GM12878 (cell line): ENCODE results near the gene RALGPS1. TPM values are rescaled to one million over a fixed set of nuclear protein-coding genes. Genes with fewer than 3 reads are reported as not detected.

Experiments
- ATAC-seq: fragments of 200-7000 bp; cut with Tn5 transposase; 3 replicates; pipeline ENCODE4 v1.9.1; 2020; ENCODE audit warnings: mild to moderate bottlenecking, moderate library complexity
- BruUV-seq: library from RNA; stranded (reverse); fragments of 400-500 nt; replicated peaks from 2 replicates; lab custom pipeline; 2021; lab: Mats Ljungman, UMichigan
- CTCF ChIA-PET: fragments of 300-600 bp; sonication (Branson Sonifier 250); formaldehyde crosslinking; extraction: SDS; loops from one replicate; lab custom pipeline; 2021; ENCODE audit warnings: inconsistent platforms; lab: Yijun Ruan, JAX
- POLR2A ChIA-PET: fragments of 350-600 bp; formaldehyde crosslinking; extraction: SDS; loops from one replicate; lab custom pipeline; 2021; ENCODE audit warnings: inconsistent platforms; lab: Charles Lee
- RAD21 ChIA-PET: fragments of 300-600 bp; sonication (Branson Sonifier 250); formaldehyde crosslinking; loops from one replicate; lab custom pipeline; 2023; ENCODE audit warnings: antibody characterized with exemption; ENCODE audit not compliant: unreplicated experiment; lab: Charles Lee
- SMC1A ChIA-PET: fragments of 300-600 bp; sonication (Branson Sonifier 250); formaldehyde crosslinking; loops from one replicate; lab custom pipeline; 2023; ENCODE audit not compliant: unreplicated experiment, uncharacterized antibody; lab: Charles Lee
- DNase-seq: peaks from one replicate; pipeline ENCODE4 v3.0.0-alpha.2; 2011; ENCODE audit warnings: low read depth, low spot score
- FAIRE-seq: peaks from 3 replicates; lab custom pipeline; 2011; peaks lifted over from hg19 to GRCh38; lab: Jason Lieb, UNC
- H2AFZ ChIP-seq: 2 replicates; pipeline ENCODE4 v1.6.0; 2011; ENCODE audit warnings: low read depth, low read length, control low read depth; ENCODE audit not compliant: control insufficient read depth
- H3K27ac ChIP-seq: 2 replicates; pipeline ENCODE4 v1.5.1; 2011; ENCODE audit warnings: control low read depth; ENCODE audit not compliant: control insufficient read depth, insufficient read depth
- H3K27me3 ChIP-seq, 2 experiments: replicated peaks in 1 of 2; 2 replicates each; pipeline versions ENCODE4 v1.6.0 to v1.6.1; 2011; ENCODE audit warnings: low read length in 1 of 2; ENCODE audit not compliant: control insufficient read depth in 2 of 2, insufficient read depth in 2 of 2
- H3K36me3 ChIP-seq, 2 experiments: 2 replicates each; pipeline ENCODE4 v1.5.1; 2011; ENCODE audit warnings: low read length in 1 of 2; ENCODE audit not compliant: control insufficient read depth in 2 of 2, insufficient read depth in 2 of 2
- H3K4me1 ChIP-seq: 2 replicates; pipeline ENCODE4 v1.6.1; 2011; ENCODE audit warnings: mild to moderate bottlenecking, low read length, moderate library complexity, mixed read lengths; ENCODE audit not compliant: control insufficient read depth, insufficient read depth
- H3K4me2 ChIP-seq: 2 replicates; pipeline ENCODE4 v1.6.0; 2011; ENCODE audit warnings: control low read depth; ENCODE audit not compliant: control insufficient read depth, insufficient read depth
- H3K4me3 ChIP-seq: fragments of 200-600 bp; sonication (generic); 2 replicates; pipeline ENCODE4 v1.5.1; 2016
- H3K79me2 ChIP-seq: 2 replicates; pipeline ENCODE4 v1.6.0; 2011; ENCODE audit warnings: low read length; ENCODE audit not compliant: control insufficient read depth, insufficient read depth
- H3K9ac ChIP-seq: 2 replicates; pipeline ENCODE4 v1.8.0; 2011; ENCODE audit warnings: low read length, control low read depth, mixed read lengths; ENCODE audit not compliant: control insufficient read depth, insufficient read depth
- H3K9me3 ChIP-seq: replicated peaks from 3 replicates; pipeline ENCODE4 v1.5.1; 2011; ENCODE audit warnings: mild to moderate bottlenecking, low read length; ENCODE audit not compliant: control insufficient read depth, insufficient read depth
- H4K20me1 ChIP-seq: 2 replicates; pipeline ENCODE4 v1.6.0; 2011; ENCODE audit not compliant: control insufficient read depth, insufficient read depth
- ASH2L ChIP-seq: fragments of 300-600, 200-600 bp; sonication (generic); IDR thresholded peaks from 2 replicates; pipeline ENCODE4 v1.6.1; 2017; ENCODE audit warnings: low read depth, mild to moderate bottlenecking, borderline replicate concordance
- EGR1 ChIP-seq, 2 experiments: IDR thresholded peaks; 1 replicate in 1 of 2; 2 replicates in 1 of 2; pipeline ENCODE4 v1.6.1; 2011 to 2012; ENCODE audit warnings: low read depth in 2 of 2, low read length in 2 of 2, borderline replicate concordance in 1 of 2, mild to moderate bottlenecking in 1 of 2, moderate library complexity in 1 of 2
- FOXK2 ChIP-seq: fragments of 450-650 bp; IDR thresholded peaks from 2 replicates; pipeline ENCODE4 v1.6.1; 2017; ENCODE audit warnings: mild to moderate bottlenecking, moderate library complexity
- JUND ChIP-seq: IDR thresholded peaks from 2 replicates; pipeline ENCODE4 v1.6.1; 2012; ENCODE audit warnings: low read depth, mild to moderate bottlenecking, low read length, improper control_type of control experiment, moderate library complexity
- LARP7 ChIP-seq: fragments of 450-650 bp; IDR thresholded peaks from 2 replicates; pipeline ENCODE4 v1.6.1; 2017; ENCODE audit warnings: mild to moderate bottlenecking
- NFXL1 ChIP-seq: fragments of 450-650 bp; IDR thresholded peaks from 2 replicates; pipeline ENCODE4 v1.6.1; 2017; ENCODE audit warnings: antibody characterized with exemption, mild to moderate bottlenecking, borderline replicate concordance
- POU2F2 ChIP-seq: IDR thresholded peaks from 3 replicates; pipeline ENCODE4 v1.6.1; 2011; ENCODE audit warnings: low read depth, mild to moderate bottlenecking, low read length, borderline replicate concordance
- RAD21 ChIP-seq: IDR thresholded peaks from 2 replicates; pipeline ENCODE4 v1.6.1; 2011; ENCODE audit warnings: mild to moderate bottlenecking, low read depth, low read length, moderate library complexity; ENCODE audit not compliant: insufficient read depth
- RFX5 ChIP-seq: IDR thresholded peaks from 2 replicates; pipeline ENCODE4 v1.6.1; 2011; ENCODE audit warnings: low read depth, low read length, improper control_type of control experiment
- SMARCA5 ChIP-seq: fragments of 450-650 bp; IDR thresholded peaks from 2 replicates; pipeline ENCODE4 v1.6.1; 2017; ENCODE audit warnings: mild to moderate bottlenecking
- SMC3 ChIP-seq: IDR thresholded peaks from 2 replicates; pipeline ENCODE4 v1.6.1; 2011; ENCODE audit warnings: low read length, improper control_type of control experiment, borderline replicate concordance
- YBX1 ChIP-seq: fragments of 450-650 bp; IDR thresholded peaks from 2 replicates; pipeline ENCODE4 v1.6.1; 2016; ENCODE audit warnings: antibody characterized with exemption
- ZNF217 ChIP-seq: fragments of 450-650 bp; IDR thresholded peaks from 2 replicates; pipeline ENCODE4 v1.6.1; 2017; ENCODE audit warnings: antibody characterized with exemption, mild to moderate bottlenecking
- WGBS: methylation state at CpG from one replicate; pipeline ENCODE4 v1.1.6; 2016; ENCODE audit warnings: low lambda C conversion rate; ENCODE audit not compliant: insufficient replicate concordance, insufficient coverage; ENCODE audit errors: missing lambda C conversion rate; 5-methylcytosine and 5-hydroxymethylcytosine counted together
- in situ Hi-C: fragments of 300-500 bp; cut with MboI; formaldehyde crosslinking; loops from 9 replicates; pipeline ENCODE4 v1.14.3; 2018; ENCODE audit warnings: mixed read lengths
- intact Hi-C: fragments of 100-400 bp; cut with micrococcal nuclease; formaldehyde crosslinking; loops from one replicate; pipeline ENCODE4 v1.14.2; 2022; ENCODE audit not compliant: unreplicated experiment
- polyA plus RNA-seq, 11 experiments: library from polyadenylated mRNA; depleted of rRNA in 4 of 11; unstranded in 6 of 11; stranded (reverse) in 5 of 11; fragments of >200 nt; fragmentation: Nextera tagmentation in 4 of 11; fragmentation: Illumina TruSeq in 1 of 11; extraction: Ambion mirVana in 4 of 11; extraction: Trizol in 1 of 11; gene quantifications; 1 replicate in 1 of 11; 2 replicates in 10 of 11; pipeline versions ENCODE4 v1.2.1 to v1.2.3, GENCODE V29; 2011 to 2016; ENCODE audit warnings: inconsistent platforms in 2 of 11, missing spikeins in 2 of 11, low read depth in 1 of 11
- total RNA-seq, 4 experiments: library from RNA; depleted of rRNA in 3 of 4; stranded (reverse); fragments of >200 nt in 3 of 4; fragmentation: Illumina TruSeq in 1 of 4; extraction: Trizol in 1 of 4; gene quantifications; 2 replicates each; pipeline versions ENCODE4 v1.2.1 to v1.2.3, GENCODE V29; 2013 to 2021
- TF ChIP-seq, protein P1 (sequence below), 3 experiments: IDR thresholded peaks in 2 of 3; conservative IDR thresholded peaks in 1 of 3; 2 replicates each; pipeline ENCODE4 v1.5.1; 2011; ENCODE audit warnings: low read depth in 3 of 3, low read length in 3 of 3, mild to moderate bottlenecking in 3 of 3, control low read depth in 2 of 3, moderate library complexity in 2 of 3, inconsistent platforms in 1 of 3, mixed read lengths in 1 of 3; ENCODE audit not compliant: control insufficient read depth in 2 of 3, insufficient read depth in 1 of 3; ENCODE audit errors: extremely low read depth in 1 of 3
- TF ChIP-seq, protein P2 (sequence below): IDR thresholded peaks from 2 replicates; pipeline ENCODE4 v1.6.1; 2011; ENCODE audit warnings: borderline replicate concordance, low read depth, mild to moderate bottlenecking, moderate library complexity, mixed read lengths, low read length; ENCODE audit not compliant: insufficient read depth; ENCODE audit errors: extremely low read length
- TF ChIP-seq, protein P3 (sequence below): fragments of 450-650 bp; IDR thresholded peaks from 2 replicates; pipeline ENCODE4 v1.6.1; 2014; ENCODE audit warnings: mild to moderate bottlenecking
- TF ChIP-seq, protein P4 (sequence below): IDR thresholded peaks from 2 replicates; pipeline ENCODE4 v1.6.1; 2012; ENCODE audit warnings: mild to moderate bottlenecking, low read depth, low read length

Gene RALGPS1
- total and polyA plus RNA-seq, 10 of the 15 experiments (the other 5 are each of a cell fraction or from before 2014, with no cell fraction given): 0.13 to 5.6 (median 2.7) TPM

DNA sequence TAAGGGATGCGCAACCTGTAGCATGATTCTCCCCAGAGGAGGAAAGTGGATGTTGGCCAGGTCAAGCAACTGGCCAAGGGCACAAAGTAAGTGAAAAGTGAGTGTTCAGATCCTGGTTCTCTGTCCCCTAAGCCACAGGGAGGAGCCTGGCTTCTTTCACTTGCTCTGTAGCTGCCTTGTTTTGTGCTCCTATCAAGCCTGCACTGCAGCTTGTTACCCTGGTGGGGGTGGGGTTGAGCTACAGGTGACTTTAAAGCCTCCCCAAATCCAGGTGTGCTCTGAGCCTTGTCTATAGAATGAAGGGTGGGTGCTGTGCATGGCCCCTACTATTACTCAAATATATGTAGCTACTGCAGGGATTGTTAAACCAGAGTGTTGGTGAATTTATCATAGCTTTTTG lies 32.9 kb downstream of the RALGPS1 start:
- Histone ChIP-seq H3K4me1 (no peaks in the 10 kb centered on the region), H3K4me2 (no peak overlapping the region), H3K4me3 (no peak overlapping the region), H3K36me3 (no peaks in the 10 kb centered on the region), H3K27ac (no peak overlapping the region), H3K9me3 (no peaks in the 10 kb centered on the region), H3K27me3 (no peaks in the 10 kb centered on the region), H2AFZ (no peak overlapping the region), H3K9ac (no peak overlapping the region), H3K79me2 (no peaks in the 10 kb centered on the region), H4K20me1 (no peaks in the 10 kb centered on the region)
- no TSS peak for BruUV-seq
- ChIA-PET RAD21 (interaction anchor here (0.7 to 1.6 kb wide), 10 partner anchors 9 to 372 kb away, joined by 3 to 5 read pairs (median 3); no protein-coding TSS in a partner anchor), POLR2A (no interaction called here), SMC1A (interaction anchor here (0.6 to 2.7 kb wide), 9 partner anchors 10 to 256 kb away, joined by 3 to 7 read pairs (median 4); no protein-coding TSS in a partner anchor), CTCF (interaction anchor here (0.8 to 2.1 kb wide), 11 partner anchors 16 to 267 kb away, joined by 3 to 12 read pairs (median 4); no protein-coding TSS in a partner anchor)
- 100% methylated on average over 1 of the region's 1 CpG for WGBS
- DNase-seq: no peak
- peak; percentile 66 for ATAC-seq
- intact Hi-C loops: loop anchor here (10.0 kb wide), 1 partner anchor 477 kb away; the partner anchor contains the start of gene ZNF79
- no peak for FAIRE-seq
- in situ Hi-C loops: no loop called here
- TF ChIP-seq ZNF217 (no peak), POU2F2 (no peak), EGR1 (IDR thresholded peaks at IDR 0.05; ENCODE audit: borderline replicate concordance in 1 of 2, low read depth in 2 of 2, low read length in 2 of 2) (no peak), JUND (no peak), NFXL1 (no peak), RAD21 (peak; percentile 59), ASH2L (no peak), RFX5 (no peak), SMARCA5 (no peak), FOXK2 (no peak), YBX1 (no peak), LARP7 (no peak), SMC3 (peak; percentile 35; the same call in 1 of the 2 replicates)
- TF ChIP-seq, protein P1, sequence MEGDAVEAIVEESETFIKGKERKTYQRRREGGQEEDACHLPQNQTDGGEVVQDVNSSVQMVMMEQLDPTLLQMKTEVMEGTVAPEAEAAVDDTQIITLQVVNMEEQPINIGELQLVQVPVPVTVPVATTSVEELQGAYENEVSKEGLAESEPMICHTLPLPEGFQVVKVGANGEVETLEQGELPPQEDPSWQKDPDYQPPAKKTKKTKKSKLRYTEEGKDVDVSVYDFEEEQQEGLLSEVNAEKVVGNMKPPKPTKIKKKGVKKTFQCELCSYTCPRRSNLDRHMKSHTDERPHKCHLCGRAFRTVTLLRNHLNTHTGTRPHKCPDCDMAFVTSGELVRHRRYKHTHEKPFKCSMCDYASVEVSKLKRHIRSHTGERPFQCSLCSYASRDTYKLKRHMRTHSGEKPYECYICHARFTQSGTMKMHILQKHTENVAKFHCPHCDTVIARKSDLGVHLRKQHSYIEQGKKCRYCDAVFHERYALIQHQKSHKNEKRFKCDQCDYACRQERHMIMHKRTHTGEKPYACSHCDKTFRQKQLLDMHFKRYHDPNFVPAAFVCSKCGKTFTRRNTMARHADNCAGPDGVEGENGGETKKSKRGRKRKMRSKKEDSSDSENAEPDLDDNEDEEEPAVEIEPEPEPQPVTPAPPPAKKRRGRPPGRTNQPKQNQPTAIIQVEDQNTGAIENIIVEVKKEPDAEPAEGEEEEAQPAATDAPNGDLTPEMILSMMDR (IDR thresholded peaks at IDR 0.05 in 2 of 3, conservative IDR thresholded peaks at IDR 0.05 in 1 of 3; ENCODE audit: control insufficient read depth in 2 of 3, extremely low read depth in 1 of 3, insufficient read depth in 1 of 3, low read depth in 3 of 3, low read length in 3 of 3): peak; percentile 36 to 56 (median 45); a peak in 4 of 6 replicates
- TF ChIP-seq, protein P2, sequence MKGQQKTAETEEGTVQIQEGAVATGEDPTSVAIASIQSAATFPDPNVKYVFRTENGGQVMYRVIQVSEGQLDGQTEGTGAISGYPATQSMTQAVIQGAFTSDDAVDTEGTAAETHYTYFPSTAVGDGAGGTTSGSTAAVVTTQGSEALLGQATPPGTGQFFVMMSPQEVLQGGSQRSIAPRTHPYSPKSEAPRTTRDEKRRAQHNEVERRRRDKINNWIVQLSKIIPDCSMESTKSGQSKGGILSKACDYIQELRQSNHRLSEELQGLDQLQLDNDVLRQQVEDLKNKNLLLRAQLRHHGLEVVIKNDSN: no peak
- TF ChIP-seq, protein P3, sequence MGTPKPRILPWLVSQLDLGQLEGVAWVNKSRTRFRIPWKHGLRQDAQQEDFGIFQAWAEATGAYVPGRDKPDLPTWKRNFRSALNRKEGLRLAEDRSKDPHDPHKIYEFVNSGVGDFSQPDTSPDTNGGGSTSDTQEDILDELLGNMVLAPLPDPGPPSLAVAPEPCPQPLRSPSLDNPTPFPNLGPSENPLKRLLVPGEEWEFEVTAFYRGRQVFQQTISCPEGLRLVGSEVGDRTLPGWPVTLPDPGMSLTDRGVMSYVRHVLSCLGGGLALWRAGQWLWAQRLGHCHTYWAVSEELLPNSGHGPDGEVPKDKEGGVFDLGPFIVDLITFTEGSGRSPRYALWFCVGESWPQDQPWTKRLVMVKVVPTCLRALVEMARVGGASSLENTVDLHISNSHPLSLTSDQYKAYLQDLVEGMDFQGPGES: no peak
- TF ChIP-seq, protein P4, sequence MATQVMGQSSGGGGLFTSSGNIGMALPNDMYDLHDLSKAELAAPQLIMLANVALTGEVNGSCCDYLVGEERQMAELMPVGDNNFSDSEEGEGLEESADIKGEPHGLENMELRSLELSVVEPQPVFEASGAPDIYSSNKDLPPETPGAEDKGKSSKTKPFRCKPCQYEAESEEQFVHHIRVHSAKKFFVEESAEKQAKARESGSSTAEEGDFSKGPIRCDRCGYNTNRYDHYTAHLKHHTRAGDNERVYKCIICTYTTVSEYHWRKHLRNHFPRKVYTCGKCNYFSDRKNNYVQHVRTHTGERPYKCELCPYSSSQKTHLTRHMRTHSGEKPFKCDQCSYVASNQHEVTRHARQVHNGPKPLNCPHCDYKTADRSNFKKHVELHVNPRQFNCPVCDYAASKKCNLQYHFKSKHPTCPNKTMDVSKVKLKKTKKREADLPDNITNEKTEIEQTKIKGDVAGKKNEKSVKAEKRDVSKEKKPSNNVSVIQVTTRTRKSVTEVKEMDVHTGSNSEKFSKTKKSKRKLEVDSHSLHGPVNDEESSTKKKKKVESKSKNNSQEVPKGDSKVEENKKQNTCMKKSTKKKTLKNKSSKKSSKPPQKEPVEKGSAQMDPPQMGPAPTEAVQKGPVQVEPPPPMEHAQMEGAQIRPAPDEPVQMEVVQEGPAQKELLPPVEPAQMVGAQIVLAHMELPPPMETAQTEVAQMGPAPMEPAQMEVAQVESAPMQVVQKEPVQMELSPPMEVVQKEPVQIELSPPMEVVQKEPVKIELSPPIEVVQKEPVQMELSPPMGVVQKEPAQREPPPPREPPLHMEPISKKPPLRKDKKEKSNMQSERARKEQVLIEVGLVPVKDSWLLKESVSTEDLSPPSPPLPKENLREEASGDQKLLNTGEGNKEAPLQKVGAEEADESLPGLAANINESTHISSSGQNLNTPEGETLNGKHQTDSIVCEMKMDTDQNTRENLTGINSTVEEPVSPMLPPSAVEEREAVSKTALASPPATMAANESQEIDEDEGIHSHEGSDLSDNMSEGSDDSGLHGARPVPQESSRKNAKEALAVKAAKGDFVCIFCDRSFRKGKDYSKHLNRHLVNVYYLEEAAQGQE: no peak
